ENCODE measurements around the gene ZFAND3.

GRCh38 chr6:37956711-37957275 is 137.3 kb downstream of the ZFAND3 start:
- TF ChIP-seq CTCF (IDR thresholded peaks at IDR 0.05; ENCODE audit: poor library complexity, severe bottlenecking) (no peak), POLR2AphosphoS5 (IDR thresholded peaks at IDR 0.05) (no peak), EP300 (conservative IDR thresholded peaks at IDR 0.05; ENCODE audit: poor library complexity, severe bottlenecking) (no peak), EZH2 (IDR thresholded peaks at IDR 0.05; ENCODE audit: borderline replicate concordance, insufficient read depth, low read length, poor library complexity, severe bottlenecking) (no peak), RAD21 (conservative IDR thresholded peaks at IDR 0.05) (no peak)

All from neural cell (in vitro differentiated cells).